HG03457 (cell line): ENCODE measurements around the gene ANXA11.
"Not testable (repeated sequence)": the region's sequence is repeated elsewhere in the genome, so short reads cannot be mapped to it uniquely, and the experiment has no call there.

Experiments used
- ATAC-seq: cut with Tn5 transposase; IDR thresholded peaks from one replicate; pipeline ENCODE4 v1.9.1; 2021; ENCODE audit warnings: moderate number of reproducible peaks; ENCODE audit not compliant: unreplicated experiment

Gene ANXA11

GRCh38 chr10:80149123-80149522, 56.2 kb downstream of the ANXA11 start:
- ATAC-seq: no peak

GRCh38 chr10:80148166-80148805, 57.1 kb downstream of the ANXA11 start:
- no peak for ATAC-seq

DNA sequence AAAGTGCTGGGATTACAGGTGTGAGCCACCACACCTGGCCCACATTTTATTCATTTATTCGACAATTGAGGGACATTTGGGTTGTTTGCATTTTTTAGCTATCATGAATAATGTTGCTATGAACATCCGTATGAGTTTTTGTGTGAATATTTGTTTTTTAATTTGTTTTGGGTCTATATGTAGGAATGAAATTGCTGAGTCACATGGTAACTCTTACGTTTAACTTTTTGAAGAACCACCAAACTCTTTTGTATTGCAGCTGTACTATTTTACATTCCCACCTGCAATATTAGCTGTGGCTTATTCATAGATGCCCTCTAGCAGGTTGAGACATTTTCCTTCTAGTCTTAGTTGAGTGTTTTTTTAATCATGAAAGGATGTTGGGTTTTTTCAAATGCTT, 58.4 kb downstream of the ANXA11 start:
- no peak for ATAC-seq

- not testable (repeated sequence) for ATAC-seq
Measured at GRCh38 chr10:80145406-80146308, 59.7 kb downstream of the ANXA11 start.

DNA sequence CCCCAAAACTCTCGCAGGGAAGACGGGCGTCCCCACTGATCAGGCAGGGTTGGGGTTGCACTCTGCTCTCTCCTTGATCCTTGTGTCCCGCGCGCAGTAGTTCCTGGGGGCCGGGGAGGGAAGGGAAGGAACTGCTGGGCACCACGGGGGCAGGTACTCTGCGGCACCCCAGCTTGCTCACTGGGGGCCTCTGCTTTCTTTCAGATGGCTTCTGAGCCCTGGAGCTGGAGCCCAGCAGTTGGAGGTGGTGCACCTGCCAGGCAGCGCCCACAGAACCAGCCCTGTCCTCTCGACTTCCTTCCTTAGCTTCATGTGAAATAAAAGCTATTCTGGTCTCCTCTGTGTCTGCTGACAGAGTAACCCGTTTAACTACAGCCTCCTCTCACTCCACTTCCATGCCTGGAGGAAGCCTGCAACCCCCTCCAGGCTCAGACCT, 60.6 kb downstream of the ANXA11 start:
- ATAC-seq: peak; percentile 20

DNA sequence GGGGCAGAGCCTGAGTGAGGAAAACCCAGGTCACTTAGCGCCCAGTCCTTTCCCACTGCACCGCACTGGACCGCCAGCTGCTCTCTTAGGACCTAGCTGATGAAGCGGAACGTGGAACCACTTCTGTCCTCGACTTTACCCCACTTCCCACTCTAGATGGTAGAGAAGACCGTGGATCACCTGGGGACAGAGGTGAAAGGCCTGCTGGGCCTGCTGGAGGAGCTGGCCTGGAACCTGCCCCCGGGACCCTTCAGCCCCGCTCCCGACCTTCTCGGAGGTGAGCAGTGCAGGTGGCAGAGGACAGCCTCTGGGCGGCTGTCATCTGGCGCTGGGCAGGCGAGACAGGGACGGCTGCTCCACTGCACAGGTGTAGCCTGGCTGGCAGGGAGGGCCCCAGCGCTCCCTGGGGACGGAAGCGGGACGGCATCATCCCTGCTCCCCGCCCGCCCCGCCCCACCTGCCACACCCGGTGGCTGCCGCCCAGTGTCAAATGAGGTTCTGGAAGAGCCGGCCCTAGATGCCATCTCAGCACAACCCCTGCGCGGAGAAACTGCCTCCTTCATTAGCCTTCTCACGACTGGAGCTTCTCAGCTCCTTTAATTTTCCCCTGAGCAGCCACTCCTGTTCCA, 61.2 kb downstream of the ANXA11 start:
- peak; percentile 62 for ATAC-seq

DNA sequence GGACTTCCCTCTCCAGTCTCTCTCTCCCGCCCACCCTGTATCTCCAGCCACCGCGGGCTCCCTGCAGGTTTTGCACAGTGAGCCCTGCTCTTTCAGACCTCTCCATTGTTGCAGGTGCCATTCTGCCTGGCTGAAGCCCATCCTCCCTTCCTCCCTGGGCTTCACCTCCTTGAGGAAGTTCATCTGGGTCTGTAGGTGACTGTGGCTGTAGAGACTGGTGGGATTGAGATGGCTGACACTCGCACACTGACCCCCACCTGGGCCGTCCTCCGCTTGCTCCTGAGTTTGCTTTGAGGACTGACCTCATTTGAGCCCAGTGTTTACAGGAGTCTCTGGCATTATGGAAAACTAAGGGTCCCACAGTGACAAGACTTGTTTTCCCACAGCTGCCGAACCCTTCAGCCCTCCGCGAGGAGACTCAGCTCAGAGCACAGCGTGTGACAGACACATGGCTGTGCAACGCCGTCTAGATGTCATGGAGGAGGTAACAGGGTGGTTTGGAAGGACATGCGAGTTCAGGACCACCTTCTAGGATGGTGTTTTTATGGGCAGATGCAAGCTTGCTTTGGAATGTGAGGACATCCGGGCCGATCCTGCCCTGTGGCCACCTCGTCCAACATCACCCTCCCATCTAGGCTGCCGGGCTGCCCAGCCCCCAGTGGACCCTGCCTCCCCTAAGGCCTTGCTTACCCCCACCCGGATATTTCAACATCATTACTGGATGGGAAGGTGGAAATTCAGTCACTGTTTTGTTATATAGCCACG, 63.5 kb downstream of the ANXA11 start:
- no peak for ATAC-seq

DNA sequence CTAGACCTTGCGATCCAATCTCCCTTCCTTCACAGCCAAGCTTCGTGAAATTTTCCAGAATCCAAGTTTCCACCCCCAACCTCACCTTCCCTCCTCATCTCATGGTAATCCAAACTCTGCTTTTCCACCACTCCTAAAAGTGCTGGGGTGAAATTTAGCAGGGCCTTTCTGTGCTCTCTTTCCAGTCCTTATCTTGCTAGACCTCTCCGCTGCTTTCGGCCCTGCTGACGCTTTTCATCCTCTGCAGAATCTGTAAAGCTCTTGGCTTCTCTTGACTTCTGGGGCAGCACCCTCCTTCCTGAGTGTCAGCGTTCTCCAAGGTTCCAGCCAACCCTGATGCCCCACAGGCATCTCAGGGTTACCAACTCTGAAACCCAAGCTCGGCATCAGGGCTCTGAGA, 65.1 kb downstream of the ANXA11 start:
- no peak for ATAC-seq

- ATAC-seq: no peak
Measured at GRCh38 chr10:80139265-80139664, 66.1 kb downstream of the ANXA11 start.

DNA sequence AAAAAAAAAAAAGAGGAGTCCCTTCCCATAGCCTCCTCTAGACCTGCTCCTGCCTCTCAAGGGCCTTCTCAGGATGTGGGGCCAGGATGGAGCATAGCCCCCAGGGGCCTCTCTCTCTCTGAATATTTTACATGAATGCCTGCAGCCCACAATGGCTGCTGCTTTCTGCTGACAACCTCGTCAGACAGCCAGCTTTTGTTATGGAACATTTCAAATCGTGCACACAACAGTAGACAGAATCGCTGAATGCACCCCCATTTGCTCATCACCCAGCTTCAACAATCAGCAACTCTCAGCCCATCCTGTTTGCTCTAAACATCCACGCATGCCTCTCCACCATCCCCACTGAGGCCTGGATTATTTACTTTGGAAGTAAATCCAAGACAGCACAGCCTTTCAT, 67.4 kb downstream of the ANXA11 start:
- ATAC-seq: no peak

- no peak for ATAC-seq
Measured at GRCh38 chr10:80137031-80137862, 68.1 kb downstream of the ANXA11 start.

DNA sequence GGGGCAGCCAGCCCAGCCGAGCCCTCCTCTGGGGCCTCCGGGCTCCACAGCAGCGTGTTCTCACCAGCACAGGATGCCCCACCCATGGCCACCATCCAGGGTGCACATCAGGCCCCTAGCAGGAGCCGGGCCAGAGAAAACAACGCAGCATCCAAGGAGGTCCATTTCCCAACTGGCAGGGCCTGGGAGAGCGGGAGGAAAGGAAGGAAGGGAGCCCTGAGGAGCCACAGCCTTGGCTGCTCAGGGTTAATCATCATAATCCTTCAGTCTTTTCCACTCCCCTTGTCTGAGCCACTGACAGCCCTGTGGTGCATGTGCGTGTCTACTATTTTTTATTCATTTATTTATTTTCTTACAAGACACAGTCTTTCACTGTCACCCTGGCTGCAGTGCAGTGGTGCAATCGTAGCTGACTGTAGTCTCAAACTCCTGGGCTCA, 69.2 kb downstream of the ANXA11 start:
- no peak for ATAC-seq

GRCh38 chr10:80133687-80134086, 71.7 kb downstream of the ANXA11 start:
- not testable (repeated sequence) for ATAC-seq

- no peak for ATAC-seq
Measured at GRCh38 chr10:80133206-80133605, 72.1 kb downstream of the ANXA11 start.

- no peak for ATAC-seq
Measured at GRCh38 chr10:80132299-80133139, 72.8 kb downstream of the ANXA11 start, which contains the start of gene PLAC9. PLAC9 (plus strand) TSS chr10:80132730; CDS start chr10:80132763, 33 bp downstream.

DNA sequence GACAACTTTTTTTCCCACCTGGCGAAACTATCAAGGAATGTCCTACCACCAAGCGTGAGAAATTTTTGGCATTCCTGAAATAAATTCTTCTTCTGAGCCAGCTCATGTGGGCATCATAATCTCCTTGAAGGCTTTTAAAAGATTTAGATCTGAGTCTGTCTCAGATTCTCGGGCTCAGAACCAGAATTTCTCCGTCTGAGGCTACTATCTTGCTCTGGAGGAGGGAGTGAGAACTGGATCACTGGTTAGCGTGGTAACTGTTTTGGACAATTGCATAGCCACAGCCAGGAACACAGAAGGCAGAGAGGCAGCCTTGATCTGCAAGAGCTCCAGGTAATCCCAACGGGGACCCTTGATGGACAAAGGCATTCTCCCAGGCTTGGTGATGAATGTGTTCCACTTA, 73.8 kb downstream of the ANXA11 start:
- ATAC-seq: no peak

- ATAC-seq: no peak
Measured at GRCh38 chr10:80126876-80127275, 78.5 kb downstream of the ANXA11 start.

DNA sequence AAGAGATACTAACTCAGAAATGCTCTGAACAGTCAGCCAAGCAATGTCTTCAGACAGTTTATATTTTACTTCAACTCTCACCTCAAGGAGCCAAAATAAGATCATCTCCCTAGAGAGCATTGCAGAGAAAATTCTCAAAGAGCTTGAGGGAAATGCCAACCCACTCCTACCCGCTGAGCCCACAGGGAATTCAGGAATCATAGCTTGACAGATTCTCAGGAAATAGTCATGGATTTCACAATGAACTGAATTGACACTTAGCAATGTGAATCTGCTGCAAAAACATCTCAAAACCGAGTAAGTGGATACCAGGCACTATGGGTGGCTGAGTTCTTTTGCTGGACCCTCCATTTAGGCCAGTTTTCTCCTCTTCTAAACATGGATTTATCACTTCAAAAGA, 82.6 kb downstream of the ANXA11 start:
- ATAC-seq: no peak

GRCh38 chr10:80122110-80122710, 83.1 kb downstream of the ANXA11 start:
- ATAC-seq: no peak
